Renal cortex interstitium (tissue), 11 donors: ENCODE measurements around the gene LRRN2. TPM values are rescaled to one million over a fixed set of nuclear protein-coding genes. Genes with fewer than 3 reads are reported as not detected.
A peak's percentile ranks its signal among the peaks of the same experiment; 100 is the strongest.

ENCODE experiments used
- DNase-seq, 11 donors: peaks; one replicate each; pipeline ENCODE4 v3.0.0-alpha.2; 2013; ENCODE audit warnings: low read depth in 9 of 11, low spot score in 4 of 11; ENCODE audit errors: extremely low read depth in 1 of 11
- polyA plus RNA-seq, 3 donors: library from polyadenylated mRNA; unstranded; fragments of 120-200 nt; gene quantifications; one replicate each; pipeline ENCODE4 v1.2.1, GENCODE V29; 2013; ENCODE audit not compliant: insufficient read length in 3 of 3

Gene LRRN2
- polyA plus RNA-seq, 3 donors: 10.8 to 14.2 (median 13.4) TPM

GRCh38 chr1:204678721-204679475, 6.6 kb downstream of the LRRN2 start:
- DNase-seq: no peak

- no peak for DNase-seq
Observed at GRCh38 chr1:204677864-204678263, 7.7 kb downstream of the LRRN2 start.

- DNase-seq: no peak
Observed at GRCh38 chr1:204676043-204676442, 9.5 kb downstream of the LRRN2 start.

- DNase-seq: no peak
Observed at GRCh38 chr1:204673909-204674649, 11.5 kb downstream of the LRRN2 start.

- DNase-seq: no peak
Observed at GRCh38 chr1:204673209-204673608, 12.3 kb downstream of the LRRN2 start.

GRCh38 chr1:204672482-204673121, 12.9 kb downstream of the LRRN2 start:
- no peak for DNase-seq

- no peak for DNase-seq
Observed at GRCh38 chr1:204672069-204672468, 13.5 kb downstream of the LRRN2 start.

GRCh38 chr1:204670152-204670927, 15.2 kb downstream of the LRRN2 start:
- no peak for DNase-seq

GRCh38 chr1:204669579-204669978, 16.0 kb downstream of the LRRN2 start:
- DNase-seq: no peak

- DNase-seq: no peak
Observed at GRCh38 chr1:204664384-204664651, 21.2 kb downstream of the LRRN2 start.

GRCh38 chr1:204663644-204664383, 21.7 kb downstream of the LRRN2 start:
- DNase-seq: no peak

- DNase-seq: no peak
Observed at GRCh38 chr1:204662530-204662929, 23.0 kb downstream of the LRRN2 start.

GRCh38 chr1:204660509-204660908, 25.0 kb downstream of the LRRN2 start:
- no peak for DNase-seq

- DNase-seq: no peak
Observed at GRCh38 chr1:204659056-204659455, 26.5 kb downstream of the LRRN2 start.

GRCh38 chr1:204658295-204658694, 27.2 kb downstream of the LRRN2 start:
- no peak for DNase-seq

- no peak for DNase-seq
Observed at GRCh38 chr1:204653590-204654340, 31.8 kb downstream of the LRRN2 start.

- DNase-seq: no peak
Observed at GRCh38 chr1:204652497-204652896, 33.0 kb downstream of the LRRN2 start.

- DNase-seq: peak in 1 of 11 donors; percentile 31
Observed at GRCh38 chr1:204651843-204652421, 33.6 kb downstream of the LRRN2 start.
